Thymus (tissue), 11 donors: ENCODE measurements around the gene CCDC102B. TPM values are rescaled to one million over a fixed set of nuclear protein-coding genes. Genes with fewer than 3 reads are reported as not detected.

Source experiments
- DNase-seq, 9 donors: peaks; one replicate each; pipeline ENCODE4 v3.0.0-alpha.2; 2013; ENCODE audit warnings: low spot score in 9 of 9, low read depth in 6 of 9, missing footprints in 1 of 9
- H3K27ac ChIP-seq, 2 donors: one replicate each; pipeline ENCODE4 v1.5.1; 2013; ENCODE audit warnings: control low read depth in 1 of 2, low read depth in 1 of 2, low read length in 1 of 2, mild to moderate bottlenecking in 1 of 2, moderate library complexity in 1 of 2
- H3K27me3 ChIP-seq, 2 donors: one replicate each; pipeline ENCODE4 v1.5.1; 2013; ENCODE audit warnings: low read length in 1 of 2; ENCODE audit not compliant: control insufficient read depth in 2 of 2, insufficient read depth in 1 of 2
- H3K36me3 ChIP-seq, 2 donors: one replicate each; pipeline ENCODE4 v1.5.1; 2013; ENCODE audit warnings: low read length in 1 of 2, mild to moderate bottlenecking in 1 of 2, moderate library complexity in 1 of 2; ENCODE audit not compliant: control insufficient read depth in 2 of 2, insufficient read depth in 2 of 2
- H3K4me1 ChIP-seq, 2 donors: one replicate each; pipeline ENCODE4 v1.5.1; 2013; ENCODE audit warnings: low read length in 2 of 2; ENCODE audit not compliant: control insufficient read depth in 2 of 2, insufficient read depth in 2 of 2
- H3K4me3 ChIP-seq, 2 donors: one replicate each; pipeline ENCODE4 v1.5.1; 2013; ENCODE audit warnings: low read length in 2 of 2, control low read depth in 1 of 2, mild to moderate bottlenecking in 1 of 2
- H3K9me3 ChIP-seq, 2 donors: one replicate each; pipeline ENCODE4 v1.5.1; 2013; ENCODE audit warnings: low read length in 1 of 2, mild to moderate bottlenecking in 1 of 2; ENCODE audit not compliant: control insufficient read depth in 2 of 2, insufficient read depth in 1 of 2
- WGBS: extraction: QIAGEN DNeasy Blood & Tissue Kit; methylation state at CpG from one replicate; pipeline ENCODE4 v1.1.7; 2013; 5-methylcytosine and 5-hydroxymethylcytosine counted together
- polyA plus RNA-seq: library from polyadenylated mRNA; stranded (reverse); fragments of 200-250 nt; gene quantifications from one replicate; pipeline ENCODE4 v1.2.3, GENCODE V29; 2013
- total RNA-seq: library from RNA; stranded (reverse); fragments of 120-200 nt; gene quantifications from one replicate; pipeline ENCODE4 v1.2.4, GENCODE V29; 2013
- donor health status: healthy.

Gene CCDC102B
- total and polyA plus RNA-seq, 2 donors = 3.0 to 6.1 TPM

DNA sequence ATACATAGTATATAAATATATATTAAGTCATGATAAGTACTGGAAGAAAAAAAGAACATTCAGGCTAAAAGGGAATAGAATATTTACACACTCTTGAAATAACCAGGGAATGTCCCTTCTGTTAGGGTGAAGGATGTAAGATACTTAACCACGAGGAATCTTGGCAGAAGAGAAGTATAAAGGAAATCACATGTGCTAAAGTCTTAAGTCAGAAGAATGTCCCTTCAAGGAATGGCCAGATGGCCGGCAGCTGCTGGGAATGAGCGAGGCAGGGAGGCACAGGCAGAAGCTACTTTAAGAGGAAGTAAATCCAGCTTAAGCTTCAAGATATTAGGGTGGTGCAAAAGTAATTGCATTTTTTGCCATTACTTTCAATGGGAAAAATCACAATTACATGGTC, 5.5 kb downstream of the CCDC102B start:
- Histone ChIP-seq H3K27ac (no peak overlapping the region), H3K4me3 (no peak overlapping the region), H3K27me3 (no peaks in the 10 kb centered on the region), H3K4me1 (no peaks in the 10 kb centered on the region), H3K9me3 (no peaks in the 10 kb centered on the region), H3K36me3 (no peaks in the 10 kb centered on the region)
- DNase-seq = no peak
- 88% methylated on average over 3 of the region's 3 CpGs for WGBS

DNA sequence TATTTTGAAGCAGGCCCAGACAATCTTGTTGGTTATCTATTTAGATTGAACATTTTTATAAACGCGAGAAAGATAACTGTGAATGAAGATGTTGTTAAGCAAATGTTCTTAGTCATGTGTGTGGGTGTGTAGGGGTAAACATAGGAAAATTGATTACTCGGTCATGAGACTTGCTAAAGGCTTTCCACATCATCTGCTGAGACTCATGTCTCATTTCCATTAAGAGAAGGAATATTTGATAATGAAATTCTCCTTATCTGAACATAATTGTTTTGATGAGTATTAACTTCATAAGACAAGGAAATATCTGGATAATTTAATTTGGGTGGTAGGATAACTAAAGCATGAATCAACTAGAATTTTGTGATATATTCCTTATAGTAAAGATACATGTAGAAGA, 19.7 kb downstream of the CCDC102B start:
- Histone ChIP-seq H3K27ac (no peak overlapping the region), H3K4me1 (no peaks in the 10 kb centered on the region), H3K36me3 (no peaks in the 10 kb centered on the region), H3K9me3 (no peaks in the 10 kb centered on the region), H3K27me3 (no peaks in the 10 kb centered on the region), H3K4me3 (no peak overlapping the region)
- DNase-seq = no peak
- 91% methylated on average over 3 of the region's 3 CpGs for WGBS

- DNase-seq = no peak
- no peak overlapping the region for H3K4me3 ChIP-seq
- 91% methylated on average over 2 of the region's 2 CpGs for WGBS
- no peaks in the 10 kb centered on the region for H3K9me3 ChIP-seq
- no peaks in the 10 kb centered on the region for H3K36me3 ChIP-seq
- H3K27me3 ChIP-seq = no peaks in the 10 kb centered on the region
- H3K27ac ChIP-seq = no peak overlapping the region
- H3K4me1 ChIP-seq = no peaks in the 10 kb centered on the region
Observed at GRCh38 chr18:68818584-68818983, 20.7 kb downstream of the CCDC102B start.

- H3K4me1 ChIP-seq = no peaks in the 10 kb centered on the region
- WGBS = 95% methylated on average over 5 of the region's 5 CpGs
- no peak overlapping the region for H3K27ac ChIP-seq
- no peaks in the 10 kb centered on the region for H3K9me3 ChIP-seq
- H3K27me3 ChIP-seq = no peaks in the 10 kb centered on the region
- no peaks in the 10 kb centered on the region for H3K36me3 ChIP-seq
- no peak for DNase-seq
- H3K4me3 ChIP-seq = no peak overlapping the region
Observed at GRCh38 chr18:68822926-68823325, 25.0 kb downstream of the CCDC102B start.

GRCh38 chr18:68826121-68826520, 28.2 kb downstream of the CCDC102B start:
- Histone ChIP-seq H3K27ac (no peak overlapping the region), H3K9me3 (no peaks in the 10 kb centered on the region), H3K4me1 (no peaks in the 10 kb centered on the region), H3K27me3 (no peaks in the 10 kb centered on the region), H3K4me3 (no peak overlapping the region), H3K36me3 (no peaks in the 10 kb centered on the region)
- WGBS = 87% methylated on average over 3 of the region's 3 CpGs
- DNase-seq = no peak

GRCh38 chr18:68830256-68831045, 32.6 kb downstream of the CCDC102B start:
- no peak overlapping the region for H3K4me3 ChIP-seq
- no peak for DNase-seq
- H3K36me3 ChIP-seq = no peaks in the 10 kb centered on the region
- 86% methylated on average over 2 of the region's 2 CpGs for WGBS
- H3K4me1 ChIP-seq = no peaks in the 10 kb centered on the region
- H3K9me3 ChIP-seq = no peaks in the 10 kb centered on the region
- H3K27ac ChIP-seq = no peak overlapping the region
- H3K27me3 ChIP-seq = no peaks in the 10 kb centered on the region

- H3K27me3 ChIP-seq = no peaks in the 10 kb centered on the region
- H3K9me3 ChIP-seq = no peaks in the 10 kb centered on the region
- H3K4me1 ChIP-seq = no peaks in the 10 kb centered on the region
- H3K27ac ChIP-seq = no peak overlapping the region
- WGBS = 87% methylated on average over 5 of the region's 5 CpGs
- no peak overlapping the region for H3K4me3 ChIP-seq
- no peak for DNase-seq
- no peaks in the 10 kb centered on the region for H3K36me3 ChIP-seq
Observed at GRCh38 chr18:68833756-68834155, 35.9 kb downstream of the CCDC102B start.

DNA sequence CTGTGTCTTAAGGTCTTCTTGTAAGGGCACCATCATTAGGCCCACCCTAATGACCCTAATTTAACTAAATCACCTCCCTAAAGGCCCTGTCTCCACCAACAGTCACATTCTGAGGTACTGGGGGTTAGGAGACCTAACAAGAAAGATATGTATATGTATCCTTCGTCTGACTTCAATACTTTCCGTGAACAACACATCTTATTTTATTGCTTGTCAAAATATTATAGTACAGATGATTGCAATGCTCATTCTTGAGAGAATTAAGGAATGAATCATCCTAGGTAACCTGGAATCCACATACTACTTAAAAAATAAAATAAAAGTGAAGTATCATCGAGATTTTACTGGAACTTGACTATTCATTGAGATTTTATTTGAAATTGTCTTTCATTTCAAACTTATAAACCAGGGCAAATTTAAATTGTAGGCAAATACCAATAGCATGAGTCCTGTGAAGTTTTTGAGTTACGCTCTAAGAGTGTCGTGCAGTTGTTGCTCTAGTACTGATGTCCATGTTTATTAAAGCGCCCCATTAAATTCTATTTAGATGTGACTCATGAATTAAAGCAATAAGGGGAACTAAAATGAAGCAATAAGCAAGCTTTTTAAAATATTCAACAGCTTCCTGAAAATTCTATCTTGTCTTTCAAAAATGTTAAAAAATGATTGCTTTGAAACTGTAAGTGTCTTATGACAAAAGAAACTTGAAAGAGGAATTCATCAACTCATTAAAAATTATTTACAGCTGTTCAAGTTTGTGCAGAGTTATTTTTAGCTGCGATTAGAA, 40.0 kb downstream of the CCDC102B start:
- 80% methylated on average over 7 of the region's 7 CpGs for WGBS
- Histone ChIP-seq H3K9me3 (no peaks in the 10 kb centered on the region), H3K36me3 (no peaks in the 10 kb centered on the region), H3K27ac (no peak overlapping the region), H3K4me3 (no peak overlapping the region), H3K4me1 (no peaks in the 10 kb centered on the region), H3K27me3 (no peaks in the 10 kb centered on the region)
- DNase-seq = no peak

GRCh38 chr18:68839701-68840100, 41.8 kb downstream of the CCDC102B start:
- Histone ChIP-seq H3K4me3 (no peak overlapping the region), H3K36me3 (no peaks in the 10 kb centered on the region), H3K27ac (no peak overlapping the region), H3K27me3 (no peaks in the 10 kb centered on the region), H3K9me3 (no peaks in the 10 kb centered on the region), H3K4me1 (no peaks in the 10 kb centered on the region)
- DNase-seq = no peak
- WGBS = 93% methylated on average over 4 of the region's 4 CpGs
